Keratinocyte (primary cell): ENCODE results near the gene MARCHF10. TPM values are rescaled to one million over a fixed set of nuclear protein-coding genes. Genes with fewer than 3 reads are reported as not detected.

Source experiments
- DNase-seq: peaks from one replicate; pipeline ENCODE4 v3.0.0-alpha.2; 2011; ENCODE audit warnings: low read depth, missing footprints, low spot score
- FAIRE-seq: peaks from 2 replicates; lab custom pipeline; 2011; peaks lifted over from hg19 to GRCh38; lab: Jason Lieb, UNC
- H2AFZ ChIP-seq: 2 replicates; pipeline ENCODE4 v1.6.0; 2012; ENCODE audit warnings: low read length, control low read depth, inconsistent platforms; ENCODE audit not compliant: control insufficient read depth
- H3K27ac ChIP-seq: 2 replicates; pipeline ENCODE4 v1.5.1; 2011; ENCODE audit warnings: low read length; ENCODE audit not compliant: control insufficient read depth, insufficient read depth
- H3K27me3 ChIP-seq: 3 replicates; pipeline ENCODE4 v1.6.0; 2011; ENCODE audit warnings: low read length; ENCODE audit not compliant: control insufficient read depth, insufficient read depth; ENCODE audit errors: extremely low read depth
- H3K36me3 ChIP-seq, 2 experiments: 2 replicates in 1 of 2; 3 replicates in 1 of 2; pipeline ENCODE4 v1.5.1; 2011; ENCODE audit warnings: low read length in 2 of 2, mild to moderate bottlenecking in 1 of 2; ENCODE audit not compliant: control insufficient read depth in 2 of 2, insufficient read depth in 2 of 2; ENCODE audit errors: extremely low read depth in 1 of 2
- H3K4me1 ChIP-seq: 3 replicates; pipeline ENCODE4 v1.5.1; 2011; ENCODE audit warnings: low read length; ENCODE audit not compliant: control insufficient read depth, insufficient read depth; ENCODE audit errors: extremely low read depth
- H3K4me2 ChIP-seq: 3 replicates; pipeline ENCODE4 v1.6.0; 2011; ENCODE audit warnings: low read depth, low read length; ENCODE audit not compliant: control insufficient read depth, insufficient read depth; ENCODE audit errors: extremely low read depth
- H3K4me3 ChIP-seq, 3 experiments: fragments of 200-600 bp in 1 of 3; sonication (generic) in 1 of 3; 2 replicates in 2 of 3; 3 replicates in 1 of 3; pipeline ENCODE4 v1.5.1; 2011 to 2016; ENCODE audit warnings: low read length in 3 of 3, mild to moderate bottlenecking in 3 of 3, control low read depth in 2 of 3, inconsistent platforms in 1 of 3, low read depth in 1 of 3, mixed read lengths in 1 of 3, mixed run types in 1 of 3, moderate library complexity in 1 of 3; ENCODE audit not compliant: control insufficient read depth in 2 of 3, insufficient read depth in 2 of 3; ENCODE audit errors: extremely low read depth in 1 of 3
- H3K79me2 ChIP-seq: 2 replicates; pipeline ENCODE4 v1.6.0; 2012; ENCODE audit warnings: low read length; ENCODE audit not compliant: control insufficient read depth, insufficient read depth
- H3K9ac ChIP-seq: 3 replicates; pipeline ENCODE4 v1.6.0; 2011; ENCODE audit warnings: low read length; ENCODE audit not compliant: control insufficient read depth, insufficient read depth; ENCODE audit errors: extremely low read depth
- H3K9me1 ChIP-seq: 3 replicates; pipeline ENCODE4 v1.6.0; 2011; ENCODE audit warnings: low read length; ENCODE audit not compliant: control insufficient read depth, insufficient read depth; ENCODE audit errors: extremely low read depth
- H3K9me3 ChIP-seq: 2 replicates; pipeline ENCODE4 v1.5.1; 2012; ENCODE audit warnings: low read depth, low read length; ENCODE audit not compliant: control insufficient read depth
- H4K20me1 ChIP-seq: 3 replicates; pipeline ENCODE4 v1.6.0; 2011; ENCODE audit warnings: low read length; ENCODE audit not compliant: control insufficient read depth, insufficient read depth; ENCODE audit errors: extremely low read depth
- EZH2 ChIP-seq: IDR thresholded peaks from one replicate; pipeline ENCODE4 v1.6.1; 2012; ENCODE audit warnings: inconsistent platforms, mild to moderate bottlenecking, low read length, moderate library complexity
- dilution Hi-C: fragments of 300-500 bp; cut with MboI; formaldehyde crosslinking; loops from one replicate; pipeline ENCODE4 v1.7.0; 2020; ENCODE audit warnings: low sequenced_read_pairs; ENCODE audit not compliant: extremely low pct_ligation_motif_present
- polyA plus RNA-seq, 5 experiments: library from polyadenylated mRNA; depleted of rRNA in 3 of 5; stranded (reverse) in 3 of 5; stranded (forward) in 1 of 5; unstranded in 1 of 5; fragments of >200 nt; gene quantifications; 1 replicate in 1 of 5; 2 replicates in 3 of 5; 3 replicates in 1 of 5; pipeline versions ENCODE4 v1.2.1 to v1.2.3, GENCODE V29; 2011 to 2012; ENCODE audit warnings: missing spikeins in 2 of 5, low read depth in 1 of 5, low replicate concordance in 1 of 5
- TF ChIP-seq, protein P1 (sequence below), 3 experiments: IDR thresholded peaks in 1 of 3; conservative IDR thresholded peaks in 1 of 3; optimal IDR thresholded peaks in 1 of 3; 2 replicates in 2 of 3; 3 replicates in 1 of 3; pipeline versions ENCODE3 to v1.5.1; 2011; ENCODE audit warnings: low read length in 3 of 3, mild to moderate bottlenecking in 3 of 3, moderate library complexity in 2 of 3, control low read depth in 1 of 3, inconsistent platforms in 1 of 3; ENCODE audit not compliant: insufficient read depth in 2 of 3; ENCODE audit errors: extremely low read depth in 1 of 3

Gene MARCHF10
- polyA plus RNA-seq, 1 donor (not counting 4 experiments of a cell fraction or from before 2014, with no cell fraction given) = not detected

- peak overlapping the region; percentile 83 for H2AFZ ChIP-seq
- H4K20me1 ChIP-seq = no peaks in the 10 kb centered on the region
- no peaks in the 10 kb centered on the region for H3K9me1 ChIP-seq
- H3K27ac ChIP-seq = peak overlapping the region; percentile 70
- FAIRE-seq (no peak), DNase-seq (peak; percentile 92)
- H3K4me2 ChIP-seq = peak overlapping the region; percentile 91
- no peaks in the 10 kb centered on the region for H3K79me2 ChIP-seq
- TF ChIP-seq, protein P1, sequence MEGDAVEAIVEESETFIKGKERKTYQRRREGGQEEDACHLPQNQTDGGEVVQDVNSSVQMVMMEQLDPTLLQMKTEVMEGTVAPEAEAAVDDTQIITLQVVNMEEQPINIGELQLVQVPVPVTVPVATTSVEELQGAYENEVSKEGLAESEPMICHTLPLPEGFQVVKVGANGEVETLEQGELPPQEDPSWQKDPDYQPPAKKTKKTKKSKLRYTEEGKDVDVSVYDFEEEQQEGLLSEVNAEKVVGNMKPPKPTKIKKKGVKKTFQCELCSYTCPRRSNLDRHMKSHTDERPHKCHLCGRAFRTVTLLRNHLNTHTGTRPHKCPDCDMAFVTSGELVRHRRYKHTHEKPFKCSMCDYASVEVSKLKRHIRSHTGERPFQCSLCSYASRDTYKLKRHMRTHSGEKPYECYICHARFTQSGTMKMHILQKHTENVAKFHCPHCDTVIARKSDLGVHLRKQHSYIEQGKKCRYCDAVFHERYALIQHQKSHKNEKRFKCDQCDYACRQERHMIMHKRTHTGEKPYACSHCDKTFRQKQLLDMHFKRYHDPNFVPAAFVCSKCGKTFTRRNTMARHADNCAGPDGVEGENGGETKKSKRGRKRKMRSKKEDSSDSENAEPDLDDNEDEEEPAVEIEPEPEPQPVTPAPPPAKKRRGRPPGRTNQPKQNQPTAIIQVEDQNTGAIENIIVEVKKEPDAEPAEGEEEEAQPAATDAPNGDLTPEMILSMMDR (optimal IDR thresholded peaks at IDR 0.05 in 1 of 3, IDR thresholded peaks at IDR 0.05 in 1 of 3, conservative IDR thresholded peaks at IDR 0.05 in 1 of 3; ENCODE audit: extremely low read depth in 1 of 3, insufficient read depth in 2 of 3, low read length in 3 of 3) = peak in 2 of 3 experiments; percentile 30 to 65
- TF ChIP-seq EZH2 = no peak
- H3K27me3 ChIP-seq = no peaks in the 10 kb centered on the region
- dilution Hi-C loops = no loop called here
- peak overlapping the region; percentile 24 to 60 (median 39) for H3K4me3 ChIP-seq
- peaks cover 42% of the 10 kb centered on the region for H3K4me1 ChIP-seq
- peak overlapping the region; percentile 64 for H3K9ac ChIP-seq
- H3K36me3 ChIP-seq = peaks cover 6 to 11% of the 10 kb centered on the region in 2 experiments
- H3K9me3 ChIP-seq = no peaks in the 10 kb centered on the region
Measured at GRCh38 chr17:62671553-62671952, 136.6 kb downstream of the MARCHF10 start.

- peak overlapping the region; percentile 20 for H2AFZ ChIP-seq
Measured at GRCh38 chr17:62670202-62670821, 137.8 kb downstream of the MARCHF10 start.

More at GRCh38 chr17:62670202-62670821, 137.8 kb downstream of the MARCHF10 start:
- no peaks in the 10 kb centered on the region for H3K27me3 ChIP-seq
- H3K36me3 ChIP-seq = peaks cover 3 to 10% of the 10 kb centered on the region in 2 experiments
- dilution Hi-C loops = no loop called here
- H3K4me3 ChIP-seq = peak overlapping the region in 2 of 3 experiments; percentile 27 to 32
- H3K4me1 ChIP-seq = peaks cover 42% of the 10 kb centered on the region
- H3K9me3 ChIP-seq = no peaks in the 10 kb centered on the region
- peak overlapping the region; percentile 70 for H3K27ac ChIP-seq
- H3K9me1 ChIP-seq = no peaks in the 10 kb centered on the region
- DNase-seq (peak; percentile 99), FAIRE-seq (peak; percentile 99)
- H4K20me1 ChIP-seq = no peaks in the 10 kb centered on the region
- H3K9ac ChIP-seq = peak overlapping the region; percentile 49
- no peaks in the 10 kb centered on the region for H3K79me2 ChIP-seq
- H3K4me2 ChIP-seq = peak overlapping the region; percentile 69
- TF ChIP-seq, protein P1 (optimal IDR thresholded peaks at IDR 0.05 in 1 of 3, IDR thresholded peaks at IDR 0.05 in 1 of 3, conservative IDR thresholded peaks at IDR 0.05 in 1 of 3; ENCODE audit: extremely low read depth in 1 of 3, insufficient read depth in 2 of 3, low read length in 3 of 3) = no peak
- no peak for TF ChIP-seq EZH2
